Activated T-helper 2 cell treated with anti-CD3 and anti-CD28 coated beads, Interferon-gamma antibody, Interleukin-2, Interleukin-4, amounts not matched to agents 10 μg/mL and 5 μg/mL and 100 μg/mL, durations not matched to agents 14 hours and 24 hours and 36 hours (primary cell): ENCODE measurements around the gene BPIFB3. TPM values are rescaled to one million over a fixed set of nuclear protein-coding genes. Genes with fewer than 3 reads are reported as not detected.

ENCODE experiments used
- DNase-seq: peaks from one replicate; pipeline ENCODE4 v3.0.0; 2021; ENCODE audit warnings: low spot score
- H3K27ac Mint-ChIP-seq: one replicate; pipeline ENCODE4 v1.8.0; 2021; ENCODE audit warnings: mixed read lengths
- H3K27me3 Mint-ChIP-seq: one replicate; pipeline ENCODE4 v1.8.0; 2021; ENCODE audit warnings: low read depth, mixed read lengths
- H3K36me3 Mint-ChIP-seq: one replicate; pipeline ENCODE4 v1.8.0; 2021; ENCODE audit warnings: low read depth, mixed read lengths
- H3K4me1 Mint-ChIP-seq: one replicate; pipeline ENCODE4 v1.8.0; 2021; ENCODE audit warnings: low read depth, mixed read lengths
- H3K4me3 Mint-ChIP-seq: one replicate; pipeline ENCODE4 v1.8.0; 2021; ENCODE audit warnings: low read depth, mild to moderate bottlenecking, moderate library complexity, mixed read lengths
- H3K9me3 Mint-ChIP-seq: one replicate; pipeline ENCODE4 v1.8.0; 2021; ENCODE audit warnings: mixed read lengths
- intact Hi-C: fragments of 100-400 bp; cut with micrococcal nuclease; formaldehyde crosslinking; loops from one replicate; pipeline ENCODE4 v1.15.1; 2023
- total RNA-seq: library from RNA; stranded (reverse); gene quantifications from 2 replicates; pipeline ENCODE4 v1.2.3, GENCODE V29; 2022

The BPIFB3 gene
- total RNA-seq, 1 donor from 2014 or later: not detected

GRCh38 chr20:33020278-33021161 lies 33.2 kb upstream of the BPIFB3 start:
- no peaks in the 10 kb centered on the region for H3K27me3 Mint-ChIP-seq
- H3K4me3 Mint-ChIP-seq: no peak overlapping the region
- no peaks in the 10 kb centered on the region for H3K4me1 Mint-ChIP-seq
- no peaks in the 10 kb centered on the region for H3K36me3 Mint-ChIP-seq
- no peaks in the 10 kb centered on the region for H3K9me3 Mint-ChIP-seq
- no peak overlapping the region for H3K27ac Mint-ChIP-seq
- intact Hi-C loops: no loop called here
- DNase-seq: no peak

DNA sequence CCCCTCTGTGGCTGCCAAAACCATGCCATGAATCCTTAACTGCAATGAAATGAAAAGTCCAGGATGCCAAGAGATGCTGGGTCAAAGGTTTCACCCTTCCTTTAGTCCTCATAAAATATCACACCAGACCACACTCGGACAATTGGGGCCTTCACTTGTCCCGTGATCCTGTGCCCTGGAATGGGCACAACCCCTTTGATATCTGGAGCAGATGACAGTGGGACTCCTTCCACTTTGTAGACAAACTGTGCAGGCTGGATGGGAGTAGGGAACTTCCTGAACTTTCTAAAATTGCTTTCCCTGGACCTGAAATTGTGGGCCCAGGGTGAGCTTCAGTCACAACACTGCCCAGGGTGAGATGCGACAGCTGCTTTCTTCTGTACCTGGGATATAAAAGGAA lies 31.8 kb upstream of the BPIFB3 start:
- DNase-seq: no peak
- Mint-ChIP-seq H3K4me1 (no peaks in the 10 kb centered on the region), H3K9me3 (no peaks in the 10 kb centered on the region), H3K4me3 (no peak overlapping the region), H3K27me3 (no peaks in the 10 kb centered on the region), H3K36me3 (no peaks in the 10 kb centered on the region), H3K27ac (no peak overlapping the region)
- intact Hi-C loops: no loop called here

DNA sequence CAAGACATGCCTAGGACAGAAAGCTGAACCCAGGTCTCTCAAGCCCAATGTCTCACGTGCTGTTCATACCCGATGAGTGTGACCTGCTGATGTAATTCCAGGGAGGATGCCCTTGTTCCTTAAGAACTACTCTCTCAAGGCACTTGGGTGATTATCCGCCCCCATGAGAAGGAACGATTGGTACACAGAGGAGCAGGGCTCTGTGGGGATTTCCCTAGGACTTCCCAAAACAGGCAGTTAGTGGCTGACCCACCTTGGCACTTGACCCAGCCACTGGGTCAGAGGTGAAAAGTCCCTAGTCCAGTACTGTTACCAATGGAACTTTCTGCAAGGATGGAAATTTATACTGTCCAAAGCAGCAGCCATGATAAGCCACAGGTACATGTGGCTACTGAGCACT lies 31.4 kb upstream of the BPIFB3 start:
- Mint-ChIP-seq H3K27ac (no peak overlapping the region), H3K4me1 (no peaks in the 10 kb centered on the region), H3K36me3 (no peaks in the 10 kb centered on the region), H3K9me3 (no peaks in the 10 kb centered on the region), H3K4me3 (no peak overlapping the region), H3K27me3 (no peaks in the 10 kb centered on the region)
- intact Hi-C loops: no loop called here
- no peak for DNase-seq

DNA sequence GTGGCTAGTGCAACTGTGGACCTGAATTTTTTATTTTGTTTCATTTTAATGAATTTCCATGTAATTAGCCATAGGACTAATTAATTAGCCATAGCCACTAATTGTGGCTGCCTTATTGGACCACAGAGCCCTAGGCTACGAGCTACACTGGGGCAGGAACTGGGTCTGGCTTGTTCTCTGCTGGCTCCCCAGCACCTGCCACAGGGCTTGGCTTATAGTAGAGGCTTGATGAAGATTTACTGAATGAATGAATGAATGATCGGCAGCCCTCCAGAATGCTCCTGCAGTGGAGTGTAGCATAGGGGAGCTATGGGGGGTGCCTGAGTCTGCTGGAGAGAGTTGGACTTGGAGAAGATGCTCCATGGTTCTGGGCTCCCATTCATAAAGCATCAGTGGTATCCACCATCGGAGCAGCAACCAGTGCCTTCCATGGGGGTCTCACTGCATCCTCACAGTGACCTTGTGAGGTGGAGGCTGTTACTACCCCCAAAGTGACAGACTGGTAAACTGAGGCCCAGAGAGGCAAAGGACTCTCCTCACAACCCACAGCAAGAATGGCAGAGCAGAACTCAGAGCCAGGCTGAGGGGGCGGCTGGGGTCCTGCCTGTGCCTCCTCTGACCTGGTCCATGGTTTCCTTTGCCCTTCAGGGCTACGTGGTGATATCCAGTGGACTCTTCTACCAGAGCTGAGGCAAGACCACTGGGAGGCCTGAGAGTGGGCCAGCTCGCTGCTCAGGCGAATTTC lies 30.8 kb upstream of the BPIFB3 start:
- no peaks in the 10 kb centered on the region for H3K36me3 Mint-ChIP-seq
- no peak overlapping the region for H3K4me3 Mint-ChIP-seq
- no peaks in the 10 kb centered on the region for H3K9me3 Mint-ChIP-seq
- H3K27ac Mint-ChIP-seq: no peak overlapping the region
- H3K27me3 Mint-ChIP-seq: no peaks in the 10 kb centered on the region
- no peaks in the 10 kb centered on the region for H3K4me1 Mint-ChIP-seq
- no peak for DNase-seq
- intact Hi-C loops: no loop called here

DNA sequence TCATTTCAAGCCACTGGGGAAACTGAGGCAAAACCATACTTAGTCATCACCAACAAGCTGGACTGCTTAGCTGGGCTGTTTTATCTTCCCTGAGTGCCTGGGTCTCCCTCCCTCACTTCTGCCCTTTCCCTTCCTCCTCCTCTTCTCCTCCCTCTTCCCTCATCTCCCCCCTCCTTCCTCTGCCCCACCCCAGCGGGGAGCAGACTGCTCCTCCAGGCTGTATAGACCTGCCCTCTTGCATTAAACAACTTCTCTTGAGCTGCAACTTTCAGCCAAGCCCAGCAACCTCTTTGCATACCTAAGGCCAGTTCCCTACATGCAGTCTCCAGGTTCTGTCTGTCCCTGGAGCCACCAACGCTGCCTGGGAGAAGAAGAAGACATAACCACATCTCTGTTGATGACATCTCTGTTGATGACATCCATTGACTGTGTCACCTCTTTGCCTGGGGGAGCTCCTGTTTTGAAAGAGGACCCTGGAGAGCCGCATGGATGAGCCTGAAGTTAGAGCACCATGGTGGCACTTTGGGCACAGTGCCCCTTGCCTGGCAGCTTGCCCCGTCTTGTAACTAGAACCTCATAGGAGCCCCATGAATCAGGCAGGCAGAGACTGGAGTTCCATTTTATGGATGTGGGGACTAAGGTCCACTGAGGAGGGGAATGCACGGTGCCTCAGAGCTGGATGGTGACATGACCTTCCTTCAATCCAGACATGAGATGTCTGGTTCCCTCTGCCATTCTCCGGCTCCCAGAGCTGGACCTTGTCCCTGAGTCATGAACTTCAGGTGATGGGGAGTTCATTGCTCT lies 30.1 kb upstream of the BPIFB3 start:
- no peak overlapping the region for H3K27ac Mint-ChIP-seq
- H3K4me3 Mint-ChIP-seq: no peak overlapping the region
- H3K27me3 Mint-ChIP-seq: no peaks in the 10 kb centered on the region
- no peaks in the 10 kb centered on the region for H3K4me1 Mint-ChIP-seq
- intact Hi-C loops: no loop called here
- no peaks in the 10 kb centered on the region for H3K36me3 Mint-ChIP-seq
- H3K9me3 Mint-ChIP-seq: no peaks in the 10 kb centered on the region
- DNase-seq: no peak

DNA sequence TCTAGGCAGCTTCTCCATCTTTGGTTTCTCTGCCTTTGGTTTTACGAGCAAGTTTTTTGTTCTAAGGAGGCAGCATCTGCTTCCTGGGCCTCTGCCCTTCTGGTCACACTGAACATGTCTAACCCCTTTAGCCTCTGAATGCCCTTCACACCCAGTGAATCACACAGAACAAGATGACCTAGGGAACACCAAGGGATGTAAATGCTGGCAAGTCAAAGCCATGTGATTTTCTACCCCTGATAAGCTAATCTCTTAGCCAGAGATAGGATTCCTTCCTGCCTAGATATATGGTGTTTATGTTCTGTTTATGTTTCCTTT lies 29.5 kb upstream of the BPIFB3 start:
- no peak overlapping the region for H3K27ac Mint-ChIP-seq
- H3K4me1 Mint-ChIP-seq: no peaks in the 10 kb centered on the region
- no peaks in the 10 kb centered on the region for H3K9me3 Mint-ChIP-seq
- no peak overlapping the region for H3K4me3 Mint-ChIP-seq
- no peaks in the 10 kb centered on the region for H3K27me3 Mint-ChIP-seq
- DNase-seq: no peak
- intact Hi-C loops: no loop called here
- H3K36me3 Mint-ChIP-seq: no peaks in the 10 kb centered on the region

- no peaks in the 10 kb centered on the region for H3K36me3 Mint-ChIP-seq
- no peak for DNase-seq
- no peaks in the 10 kb centered on the region for H3K27me3 Mint-ChIP-seq
- no peaks in the 10 kb centered on the region for H3K9me3 Mint-ChIP-seq
- no peak overlapping the region for H3K4me3 Mint-ChIP-seq
- H3K27ac Mint-ChIP-seq: no peak overlapping the region
- no peaks in the 10 kb centered on the region for H3K4me1 Mint-ChIP-seq
- intact Hi-C loops: no loop called here
Observed at GRCh38 chr20:33024609-33025317, 28.9 kb upstream of the BPIFB3 start.

DNA sequence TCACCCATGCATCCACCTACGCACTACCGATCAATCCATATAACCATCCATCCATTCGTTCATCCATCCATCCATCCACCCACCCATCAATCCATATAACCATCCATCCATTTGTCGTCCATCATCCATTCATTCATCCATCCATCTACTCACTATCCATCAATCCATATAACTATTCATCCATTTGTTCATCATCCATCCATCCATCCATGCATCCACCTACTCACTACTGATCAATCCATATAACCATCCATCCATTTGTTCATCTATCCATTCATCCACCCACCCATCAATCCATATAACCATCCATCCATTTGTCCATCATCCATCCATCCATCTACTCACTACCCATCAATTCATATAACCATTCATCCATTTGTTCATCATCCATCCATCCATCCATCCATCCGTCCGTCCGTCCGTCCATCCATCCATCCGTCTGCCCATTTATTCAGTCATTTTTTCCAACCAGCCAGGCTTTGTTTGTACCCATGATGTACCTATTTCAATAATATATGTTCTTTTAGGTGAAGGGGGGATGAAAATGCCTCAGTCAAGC lies 28.3 kb upstream of the BPIFB3 start:
- Mint-ChIP-seq H3K27ac (no peak overlapping the region), H3K9me3 (no peaks in the 10 kb centered on the region), H3K36me3 (no peaks in the 10 kb centered on the region), H3K4me1 (no peaks in the 10 kb centered on the region), H3K4me3 (no peak overlapping the region), H3K27me3 (no peaks in the 10 kb centered on the region)
- DNase-seq: no peak
- intact Hi-C loops: no loop called here

DNA sequence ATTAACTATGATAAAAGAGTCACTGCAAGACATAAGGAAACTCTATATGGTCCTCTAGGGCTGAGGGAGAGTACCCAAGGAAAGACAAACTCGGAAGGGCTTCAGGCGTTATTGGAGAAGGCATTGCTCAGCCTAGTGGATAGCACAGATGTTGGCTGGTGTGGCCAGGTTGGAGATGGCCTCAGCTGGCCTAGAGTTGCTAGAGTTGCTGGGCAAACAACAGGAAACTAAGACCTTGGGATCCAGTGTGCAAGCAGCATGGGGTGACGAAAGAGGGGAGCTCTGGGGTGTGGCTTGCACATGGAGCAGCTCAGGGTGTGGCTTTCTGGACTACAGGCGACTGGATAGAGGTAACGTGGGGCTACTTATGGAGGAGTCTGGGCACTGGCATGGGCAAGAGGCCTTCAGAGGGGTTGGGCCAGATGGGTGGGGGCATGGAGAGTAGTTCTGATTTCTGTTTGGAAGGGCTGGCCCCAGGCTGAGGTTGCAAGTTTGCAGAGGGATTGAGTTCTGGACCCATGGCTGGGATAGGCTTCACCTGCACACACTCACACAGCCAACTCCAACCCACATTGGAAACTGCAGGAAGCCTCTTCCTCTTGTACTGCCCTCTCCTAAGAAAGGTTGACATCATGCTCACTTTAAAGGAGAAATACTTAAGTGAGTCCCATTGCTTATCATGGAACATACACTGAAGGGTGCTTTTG lies 27.5 kb upstream of the BPIFB3 start:
- no peaks in the 10 kb centered on the region for H3K27me3 Mint-ChIP-seq
- no peaks in the 10 kb centered on the region for H3K4me1 Mint-ChIP-seq
- no peak for DNase-seq
- H3K27ac Mint-ChIP-seq: no peak overlapping the region
- H3K4me3 Mint-ChIP-seq: no peak overlapping the region
- no peaks in the 10 kb centered on the region for H3K9me3 Mint-ChIP-seq
- no peaks in the 10 kb centered on the region for H3K36me3 Mint-ChIP-seq
- intact Hi-C loops: no loop called here

DNA sequence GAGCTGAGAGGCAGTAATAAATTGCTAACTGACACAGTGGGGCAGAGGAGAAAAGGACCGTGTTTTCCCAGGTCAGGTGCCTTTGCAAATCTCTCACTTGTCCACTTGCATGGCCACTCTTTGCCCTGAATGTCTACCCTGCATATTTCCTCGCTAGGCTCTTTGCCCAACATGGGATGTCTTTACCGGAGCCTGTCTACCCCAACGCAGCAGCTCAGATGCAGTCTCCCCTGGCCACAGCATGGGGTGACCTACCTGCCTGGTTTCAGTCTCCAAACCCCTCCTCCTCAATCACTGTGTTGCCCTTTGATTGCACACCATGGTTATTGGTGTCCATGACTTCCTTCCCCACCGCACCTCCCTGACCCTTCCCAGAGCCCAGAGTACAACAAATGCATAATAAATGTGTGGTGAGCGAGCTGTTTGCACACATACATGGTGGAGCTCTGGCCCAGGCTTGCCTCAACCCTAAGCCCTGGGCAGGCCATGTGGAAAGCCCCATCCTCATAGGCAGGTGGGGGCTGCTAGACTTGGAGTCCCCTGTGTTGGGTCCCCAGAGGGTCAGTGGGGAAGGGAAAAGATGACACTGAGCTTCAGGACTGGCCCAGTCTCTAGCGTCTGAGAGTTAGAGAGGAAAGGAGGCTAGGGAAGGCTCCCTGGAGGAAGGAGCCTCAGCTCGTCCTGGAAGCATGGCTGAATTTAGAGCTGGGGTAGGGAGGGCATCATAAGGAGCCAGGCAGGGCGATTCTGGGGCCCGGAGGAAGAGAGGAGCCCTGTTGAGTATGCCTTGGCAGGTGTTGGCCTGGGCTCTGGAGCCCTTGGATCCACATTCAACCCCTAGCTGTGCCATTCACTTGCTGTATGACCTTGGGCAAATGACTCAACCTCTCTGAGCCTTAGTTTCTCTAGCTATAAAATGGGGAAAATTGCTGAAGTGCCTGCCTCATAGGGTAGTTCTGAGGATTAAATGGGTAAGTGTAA lies 26.6 kb upstream of the BPIFB3 start:
- no peak overlapping the region for H3K27ac Mint-ChIP-seq
- no peaks in the 10 kb centered on the region for H3K27me3 Mint-ChIP-seq
- intact Hi-C loops: no loop called here
- no peaks in the 10 kb centered on the region for H3K36me3 Mint-ChIP-seq
- no peak overlapping the region for H3K4me3 Mint-ChIP-seq
- DNase-seq: no peak
- H3K4me1 Mint-ChIP-seq: no peaks in the 10 kb centered on the region
- H3K9me3 Mint-ChIP-seq: no peaks in the 10 kb centered on the region
